GM12891 (cell line): ENCODE measurements around the gene ZNF692.

Source experiments
- POLR2A ChIP-seq: IDR thresholded peaks from 2 replicates; pipeline ENCODE4 v1.6.1; 2011; ENCODE audit warnings: low read depth, low read length, control low read depth
- POLR2AphosphoS5 ChIP-seq: IDR thresholded peaks from 2 replicates; pipeline ENCODE4 v1.6.1; 2011; ENCODE audit warnings: low read depth, low read length, control low read depth
- TAF1 ChIP-seq: IDR thresholded peaks from 2 replicates; pipeline ENCODE4 v1.6.1; 2011; ENCODE audit warnings: low read depth, low read length, control low read depth

GRCh38 chr1:248800459-248800858 lies 58.4 kb downstream of the ZNF692 start:
- TF ChIP-seq POLR2A (no peak), POLR2AphosphoS5 (no peak), TAF1 (no peak)
